D721Med (cell line): ENCODE results near the gene LMBRD1.

Experiments
- DNase-seq: peaks from one replicate; pipeline ENCODE4 v3.0.0; 2011; ENCODE audit warnings: low spot score; ENCODE audit not compliant: insufficient read length
- FAIRE-seq: peaks from 2 replicates; lab custom pipeline; 2011; peaks lifted over from hg19 to GRCh38; lab: Jason Lieb, UNC
- CTCF ChIP-seq: IDR thresholded peaks from 2 replicates; pipeline ENCODE4 v1.5.1; 2012; ENCODE audit warnings: mild to moderate bottlenecking, control low read depth; ENCODE audit not compliant: insufficient read depth; ENCODE audit errors: missing control alignments

Gene LMBRD1

GRCh38 chr6:69756907-69757306 is 39.9 kb downstream of the LMBRD1 start:
- DNase-seq, result no peak
- FAIRE-seq, result peak; percentile 77
- TF ChIP-seq CTCF, result no peak

- TF ChIP-seq CTCF, result no peak
- FAIRE-seq (no peak), DNase-seq (no peak)
Measured at GRCh38 chr6:69756366-69756765, 40.4 kb downstream of the LMBRD1 start.

DNA sequence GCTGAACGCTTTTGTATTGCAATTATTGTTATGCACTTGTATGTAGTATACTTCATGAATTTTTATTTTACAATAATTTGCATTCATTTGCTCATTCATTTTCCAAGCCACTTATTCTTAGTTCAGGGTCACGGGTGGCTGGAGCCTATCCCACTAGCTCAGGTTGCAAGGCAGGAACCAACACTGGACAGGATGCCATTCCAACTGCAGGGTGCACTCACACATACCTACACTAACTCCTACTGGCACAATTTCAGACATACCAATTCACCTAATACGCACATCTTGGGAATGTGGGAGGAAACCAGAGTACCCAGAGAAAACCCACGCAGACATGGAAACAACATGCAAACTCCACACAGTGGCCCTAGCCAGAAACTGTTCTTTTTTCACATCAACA is 61.8 kb downstream of the LMBRD1 start:
- no peak for TF ChIP-seq CTCF
- no peak for DNase-seq
- no peak for FAIRE-seq

- DNase-seq (no peak), FAIRE-seq (no peak)
- peak; percentile 48 for TF ChIP-seq CTCF
Measured at GRCh38 chr6:69732640-69733039, 64.2 kb downstream of the LMBRD1 start.

GRCh38 chr6:69732045-69732444 is 64.8 kb downstream of the LMBRD1 start:
- FAIRE-seq (no peak), DNase-seq (no peak)
- TF ChIP-seq CTCF, result no peak

- DNase-seq (no peak), FAIRE-seq (no peak)
- TF ChIP-seq CTCF, result peak; percentile 32
Measured at GRCh38 chr6:69729870-69730449, 66.8 kb downstream of the LMBRD1 start.

GRCh38 chr6:69722683-69723082 is 74.1 kb downstream of the LMBRD1 start:
- no peak for FAIRE-seq
- no peak for DNase-seq
- no peak for TF ChIP-seq CTCF
